Fibroblast of lung (primary cell): ENCODE data around the gene LMO7.

Experiments used
- EZH2 ChIP-seq: IDR thresholded peaks from 2 replicates; pipeline ENCODE4 v1.5.1; 2012; ENCODE audit warnings: low read length, control low read depth, mild to moderate bottlenecking; ENCODE audit errors: missing control alignments
- TF ChIP-seq, protein P1 (sequence below), 2 donors: IDR thresholded peaks in 1 of 2; conservative IDR thresholded peaks in 1 of 2; 1 replicate in 1 of 2; 2 replicates in 1 of 2; pipeline ENCODE4 v1.5.1; 2011 to 2012; ENCODE audit warnings: low read length in 2 of 2, control low read depth in 1 of 2, inconsistent platforms in 1 of 2, low read depth in 1 of 2, mild to moderate bottlenecking in 1 of 2

DNA sequence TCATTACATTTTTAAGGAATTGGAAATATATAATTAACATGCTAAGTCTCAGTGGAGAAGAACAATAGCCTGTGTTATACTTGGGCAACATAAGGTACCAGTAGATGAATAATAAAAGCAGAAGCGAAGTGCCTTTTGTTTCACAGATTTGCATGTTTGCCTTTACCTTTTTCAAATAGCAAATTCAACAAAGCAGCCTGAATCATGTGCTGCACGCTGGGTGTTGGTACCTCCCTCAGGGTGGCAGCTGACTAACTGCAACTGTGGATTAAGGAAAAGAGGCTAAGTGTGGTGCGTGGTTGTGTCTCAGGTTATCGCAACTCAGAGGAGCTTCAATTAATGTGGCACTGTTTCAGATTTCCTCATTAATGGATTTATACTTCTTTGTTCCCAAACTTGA is 189.0 kb downstream of the LMO7 start:
- TF ChIP-seq, protein P1, sequence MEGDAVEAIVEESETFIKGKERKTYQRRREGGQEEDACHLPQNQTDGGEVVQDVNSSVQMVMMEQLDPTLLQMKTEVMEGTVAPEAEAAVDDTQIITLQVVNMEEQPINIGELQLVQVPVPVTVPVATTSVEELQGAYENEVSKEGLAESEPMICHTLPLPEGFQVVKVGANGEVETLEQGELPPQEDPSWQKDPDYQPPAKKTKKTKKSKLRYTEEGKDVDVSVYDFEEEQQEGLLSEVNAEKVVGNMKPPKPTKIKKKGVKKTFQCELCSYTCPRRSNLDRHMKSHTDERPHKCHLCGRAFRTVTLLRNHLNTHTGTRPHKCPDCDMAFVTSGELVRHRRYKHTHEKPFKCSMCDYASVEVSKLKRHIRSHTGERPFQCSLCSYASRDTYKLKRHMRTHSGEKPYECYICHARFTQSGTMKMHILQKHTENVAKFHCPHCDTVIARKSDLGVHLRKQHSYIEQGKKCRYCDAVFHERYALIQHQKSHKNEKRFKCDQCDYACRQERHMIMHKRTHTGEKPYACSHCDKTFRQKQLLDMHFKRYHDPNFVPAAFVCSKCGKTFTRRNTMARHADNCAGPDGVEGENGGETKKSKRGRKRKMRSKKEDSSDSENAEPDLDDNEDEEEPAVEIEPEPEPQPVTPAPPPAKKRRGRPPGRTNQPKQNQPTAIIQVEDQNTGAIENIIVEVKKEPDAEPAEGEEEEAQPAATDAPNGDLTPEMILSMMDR (conservative IDR thresholded peaks at IDR 0.05 in 1 of 2, IDR thresholded peaks at IDR 0.05 in 1 of 2; ENCODE audit: low read depth in 1 of 2, low read length in 2 of 2): no peak
- no peak for TF ChIP-seq EZH2
